GM23248 (cell line): ENCODE data around the gene HEATR1. TPM values are rescaled to one million over a fixed set of nuclear protein-coding genes. Genes with fewer than 3 reads are reported as not detected.
"Not testable (repeated sequence)": the region's sequence is repeated elsewhere in the genome, so short reads cannot be mapped to it uniquely, and the experiment has no call there.

Source experiments
- DNase-seq: peaks from one replicate; pipeline ENCODE4 v3.0.0-alpha.2; 2015
- H2AFZ ChIP-seq: fragments of 200-600 bp; sonication (generic); 2 replicates; pipeline ENCODE4 v1.6.1; 2016; ENCODE audit warnings: antibody characterized with exemption
- H3F3A ChIP-seq: fragments of 200-600 bp; sonication (generic); 2 replicates; pipeline ENCODE4 v1.6.1; 2016; ENCODE audit warnings: mild to moderate bottlenecking, antibody characterized with exemption, mixed run types; ENCODE audit not compliant: insufficient read depth
- H3K27ac ChIP-seq: fragments of 200-600 bp; sonication (generic); 2 replicates; pipeline ENCODE4 v1.5.1; 2016; ENCODE audit warnings: mild to moderate bottlenecking
- H3K27me3 ChIP-seq: fragments of 200-600 bp; sonication (generic); replicated peaks from 2 replicates; pipeline ENCODE4 v1.6.1; 2016; ENCODE audit warnings: mild to moderate bottlenecking; ENCODE audit not compliant: insufficient read depth
- H3K36me3 ChIP-seq: fragments of 200-600 bp; sonication (generic); 2 replicates; pipeline ENCODE4 v1.6.1; 2016; ENCODE audit warnings: low read depth, mild to moderate bottlenecking
- H3K4me1 ChIP-seq: fragments of 200-600 bp; sonication (generic); 2 replicates; pipeline ENCODE4 v1.6.1; 2016; ENCODE audit warnings: mild to moderate bottlenecking; ENCODE audit not compliant: insufficient read depth
- H3K4me2 ChIP-seq: fragments of 200-600 bp; sonication (generic); one replicate; pipeline ENCODE4 v1.6.1; 2016; ENCODE audit warnings: mild to moderate bottlenecking; ENCODE audit not compliant: unreplicated experiment
- H3K4me3 ChIP-seq: fragments of 200-600 bp; sonication (generic); 2 replicates; pipeline ENCODE4 v1.5.1; 2016; ENCODE audit warnings: mild to moderate bottlenecking
- H3K79me2 ChIP-seq: fragments of 200-600 bp; sonication (generic); 2 replicates; pipeline ENCODE4 v1.6.1; 2016; ENCODE audit warnings: mild to moderate bottlenecking; ENCODE audit not compliant: insufficient read depth
- H3K9ac ChIP-seq: fragments of 200-600 bp; sonication (generic); 2 replicates; pipeline ENCODE4 v1.6.1; 2016; ENCODE audit warnings: mild to moderate bottlenecking
- H3K9me2 ChIP-seq: fragments of 200-600 bp; sonication (generic); 2 replicates; pipeline ENCODE4 v1.6.1; 2016; ENCODE audit warnings: mixed run types, mild to moderate bottlenecking, moderate library complexity; ENCODE audit not compliant: insufficient read depth
- H3K9me3 ChIP-seq: fragments of 200-600 bp; sonication (generic); one replicate; pipeline ENCODE4 v1.6.1; 2017; ENCODE audit warnings: low read depth
- H4K20me1 ChIP-seq: fragments of 200-600 bp; sonication (generic); 2 replicates; pipeline ENCODE4 v1.6.0; 2016; ENCODE audit not compliant: insufficient read depth
- EZH2 ChIP-seq: fragments of 200-600 bp; sonication (generic); IDR thresholded peaks from 2 replicates; pipeline ENCODE4 v1.6.1; 2018; ENCODE audit warnings: antibody characterized with exemption, mild to moderate bottlenecking; ENCODE audit not compliant: insufficient read depth, poor library complexity, severe bottlenecking
- EZH2phosphoT487 ChIP-seq: fragments of 200-600 bp; sonication (generic); IDR thresholded peaks from 2 replicates; pipeline ENCODE4 v1.6.1; 2018; ENCODE audit warnings: antibody characterized with exemption, moderate library complexity, mild to moderate bottlenecking, low read depth; ENCODE audit not compliant: insufficient read depth
- WGBS, 2 experiments: methylation state at CpG; one replicate each; pipeline ENCODE4 v1.1.6; 2015 to 2017; ENCODE audit warnings: low lambda C conversion rate in 2 of 2, low coverage in 1 of 2; ENCODE audit errors: missing lambda C conversion rate in 2 of 2; 5-methylcytosine and 5-hydroxymethylcytosine counted together
- in situ Hi-C: fragments of 300-500 bp; cut with MboI; formaldehyde crosslinking; loops from 2 replicates; pipeline ENCODE4 v1.15.0; 2020
- polyA plus RNA-seq: library from polyadenylated mRNA; unstranded; fragments of >200 nt; fragmentation: Nextera tagmentation; extraction: Ambion mirVana; gene quantifications from 2 replicates; pipeline ENCODE4 v1.2.1, GENCODE V29; 2016
- total RNA-seq: library from RNA; depleted of rRNA; stranded (reverse); fragments of >200 nt; shearing (Covaris generic); gene quantifications from 2 replicates; pipeline ENCODE4 v1.2.3, GENCODE V29; 2014

HEATR1 gene
- total and polyA plus RNA-seq, 2 experiments from 2014 or later: 15.7 to 24.0 TPM

GRCh38 chr1:236612349-236612748 is 8.0 kb upstream of the HEATR1 start:
- no peak for TF ChIP-seq EZH2phosphoT487
- TF ChIP-seq EZH2: no peak
- WGBS, 2 experiments: 35 to 42% methylated on average over 1 of the region's 1 CpG

GRCh38 chr1:236608930-236609726 is 4.8 kb upstream of the HEATR1 start:
- WGBS, 2 experiments: 29 to 35% methylated on average over 5 of the region's 5 CpGs
- in situ Hi-C loops: no loop called here

More at GRCh38 chr1:236612349-236612748, 8.0 kb upstream of the HEATR1 start:
- in situ Hi-C loops: no loop called here
- Histone ChIP-seq H2AFZ (no peak overlapping the region), H3K4me2 (no peak overlapping the region), H3K79me2 (no peaks in the 10 kb centered on the region), H3K4me3 (no peak overlapping the region), H3K9me2 (no peaks in the 10 kb centered on the region), H3F3A (no peaks in the 10 kb centered on the region), H3K4me1 (no peaks in the 10 kb centered on the region), H3K27ac (no peak overlapping the region), H3K27me3 (no peaks in the 10 kb centered on the region), H4K20me1 (no peaks in the 10 kb centered on the region), H3K9ac (no peak overlapping the region), H3K9me3 (no peaks in the 10 kb centered on the region), H3K36me3 (no peaks in the 10 kb centered on the region)
- DNase-seq: no peak

GRCh38 chr1:236607597-236607996 is 3.3 kb upstream of the HEATR1 start:
- H3F3A ChIP-seq, H3K4me1 ChIP-seq, H3K36me3 ChIP-seq, in situ Hi-C loops, H3K9me2 ChIP-seq, H3K27ac ChIP-seq, H3K4me2 ChIP-seq, H3K4me3 ChIP-seq, H3K27me3 ChIP-seq, DNase-seq, H2AFZ ChIP-seq, H4K20me1 ChIP-seq, H3K9me3 ChIP-seq, H3K9ac ChIP-seq: not testable (repeated sequence)
- peaks cover 17% of the 10 kb centered on the region for H3K79me2 ChIP-seq
- WGBS, 2 experiments: 80 to 83% methylated on average over 10 of the region's 10 CpGs

More at GRCh38 chr1:236608930-236609726, 4.8 kb upstream of the HEATR1 start:
- no peak overlapping the region for H3K4me2 ChIP-seq
- H2AFZ ChIP-seq: no peak overlapping the region
- no peak for TF ChIP-seq EZH2phosphoT487
- TF ChIP-seq EZH2: no peak
- H3K36me3 ChIP-seq: no peaks in the 10 kb centered on the region
- H3K9me2 ChIP-seq: no peaks in the 10 kb centered on the region
- H3K27ac ChIP-seq: no peak overlapping the region
- H3K4me1 ChIP-seq: no peaks in the 10 kb centered on the region
- peak; percentile 61 for DNase-seq
- no peak overlapping the region for H3K9ac ChIP-seq
- no peak overlapping the region for H3K4me3 ChIP-seq
- no peaks in the 10 kb centered on the region for H4K20me1 ChIP-seq
- peaks cover 1% of the 10 kb centered on the region for H3K79me2 ChIP-seq
- no peaks in the 10 kb centered on the region for H3K27me3 ChIP-seq
- H3F3A ChIP-seq: peaks cover 5% of the 10 kb centered on the region; the same call in 1 of the 2 replicates
- H3K9me3 ChIP-seq: no peaks in the 10 kb centered on the region

GRCh38 chr1:236604905-236605806 is 840 bp upstream of the HEATR1 start:
- H3K27ac ChIP-seq: peak overlapping the region; percentile 80
- peaks cover 5% of the 10 kb centered on the region; the same call in 1 of the 2 replicates for H3F3A ChIP-seq
- H2AFZ ChIP-seq: peak overlapping the region; percentile 98
- H3K79me2 ChIP-seq: peaks cover 41% of the 10 kb centered on the region
- peaks cover 15% of the 10 kb centered on the region for H3K36me3 ChIP-seq
- peaks cover 8% of the 10 kb centered on the region for H3K4me1 ChIP-seq
- in situ Hi-C loops: no loop called here
- no peaks in the 10 kb centered on the region for H3K9me3 ChIP-seq
- no peaks in the 10 kb centered on the region for H3K27me3 ChIP-seq
- TF ChIP-seq EZH2 (no peak), EZH2phosphoT487 (no peak)
- no peaks in the 10 kb centered on the region for H4K20me1 ChIP-seq
- DNase-seq: no peak
- H3K9ac ChIP-seq: peak overlapping the region; percentile 85
- peak overlapping the region; percentile 90 for H3K4me2 ChIP-seq
- WGBS, 2 experiments: 55 to 58% methylated on average over 34 of the region's 34 CpGs
- peak overlapping the region; percentile 98 for H3K4me3 ChIP-seq
- no peaks in the 10 kb centered on the region for H3K9me2 ChIP-seq
